CD4-positive, alpha-beta T cell treated with Interleukin-15 for 4 hours (primary cell): ENCODE results near the gene SLC5A6.

Experiments
- DNase-seq: peaks from one replicate; pipeline ENCODE4 v3.0.0-alpha.2; 2020; ENCODE audit warnings: low spot score

The SLC5A6 gene

GRCh38 chr2:27236626-27237025 lies 24.6 kb upstream of the SLC5A6 start:
- DNase-seq = no peak

DNA sequence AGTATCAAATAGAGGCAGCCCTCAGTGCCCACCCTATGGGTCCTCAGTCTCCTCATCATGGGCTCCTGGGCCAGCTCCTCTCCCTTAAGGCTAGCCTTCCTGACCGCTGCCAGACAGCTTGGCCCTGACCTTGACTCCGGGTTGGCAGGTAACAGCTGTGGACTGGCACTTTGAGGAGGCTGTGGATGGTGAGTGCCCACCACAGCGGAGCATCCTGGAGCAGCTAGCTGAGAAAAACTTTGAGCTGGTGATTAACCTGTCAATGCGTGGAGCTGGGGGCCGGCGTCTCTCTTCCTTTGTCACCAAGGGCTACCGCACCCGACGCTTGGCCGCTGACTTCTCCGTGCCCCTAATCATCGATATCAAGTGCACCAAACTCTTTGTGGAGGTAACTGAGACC lies 24.1 kb upstream of the SLC5A6 start:
- no peak for DNase-seq

GRCh38 chr2:27233341-27233740 lies 21.3 kb upstream of the SLC5A6 start:
- no peak for DNase-seq

GRCh38 chr2:27231921-27232320 lies 19.9 kb upstream of the SLC5A6 start:
- DNase-seq = no peak

DNA sequence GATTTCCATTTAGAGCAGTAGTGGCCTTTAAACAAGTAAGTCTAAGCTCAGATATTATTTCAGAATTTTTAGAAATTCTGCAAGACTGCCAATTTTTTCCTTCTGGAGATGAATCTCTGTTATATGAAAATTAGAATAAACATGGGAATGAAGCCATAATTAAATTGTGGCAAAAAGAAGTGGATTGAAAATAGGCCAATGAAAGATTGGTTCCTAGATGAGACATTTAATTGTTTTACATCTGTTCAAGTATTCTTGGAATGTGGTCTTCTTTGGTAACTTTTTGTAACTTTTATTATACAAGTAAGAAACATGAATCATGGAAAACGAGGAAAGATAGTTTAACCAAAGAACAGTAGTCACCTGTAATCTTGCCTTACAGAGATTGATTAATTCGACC lies 15.4 kb upstream of the SLC5A6 start:
- no peak for DNase-seq

- no peak for DNase-seq
Observed at GRCh38 chr2:27225526-27225925, 13.5 kb upstream of the SLC5A6 start.

- no peak for DNase-seq
Observed at GRCh38 chr2:27223416-27223815, 11.3 kb upstream of the SLC5A6 start.

DNA sequence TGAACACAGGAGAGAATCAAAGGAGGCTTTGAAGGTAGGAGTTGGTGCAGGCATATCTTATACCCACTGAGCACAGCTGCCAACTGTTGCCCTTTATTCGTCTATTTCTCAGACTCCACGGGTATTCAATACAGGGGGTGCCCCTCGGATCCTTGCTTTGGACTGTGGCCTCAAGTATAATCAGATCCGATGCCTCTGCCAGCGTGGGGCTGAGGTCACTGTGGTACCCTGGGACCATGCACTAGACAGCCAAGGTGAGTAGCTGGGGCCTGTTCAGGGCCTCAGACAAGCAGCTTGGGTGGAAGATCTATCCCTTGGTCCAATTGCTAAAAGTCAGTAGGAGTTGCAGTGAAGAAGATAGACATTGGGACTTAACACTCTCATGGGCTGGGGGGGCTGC lies 10.3 kb upstream of the SLC5A6 start:
- no peak for DNase-seq

DNA sequence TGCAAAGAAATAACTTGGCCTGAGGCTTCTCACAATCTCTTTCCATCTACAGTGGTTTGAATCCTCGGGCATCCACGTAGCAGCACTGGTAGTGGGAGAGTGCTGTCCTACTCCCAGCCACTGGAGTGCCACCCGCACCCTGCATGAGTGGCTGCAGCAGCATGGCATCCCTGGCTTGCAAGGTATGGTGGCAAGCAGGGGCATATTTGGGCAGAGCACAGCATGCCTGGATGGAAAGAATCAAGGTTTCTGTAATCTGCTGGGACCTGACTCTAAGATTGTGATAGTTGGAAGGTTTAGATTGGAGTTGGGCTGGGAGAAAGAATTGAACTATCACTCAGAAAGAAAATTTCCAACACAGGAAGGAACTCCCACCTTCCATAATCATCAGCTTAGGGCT lies 9.1 kb upstream of the SLC5A6 start:
- no peak for DNase-seq

DNA sequence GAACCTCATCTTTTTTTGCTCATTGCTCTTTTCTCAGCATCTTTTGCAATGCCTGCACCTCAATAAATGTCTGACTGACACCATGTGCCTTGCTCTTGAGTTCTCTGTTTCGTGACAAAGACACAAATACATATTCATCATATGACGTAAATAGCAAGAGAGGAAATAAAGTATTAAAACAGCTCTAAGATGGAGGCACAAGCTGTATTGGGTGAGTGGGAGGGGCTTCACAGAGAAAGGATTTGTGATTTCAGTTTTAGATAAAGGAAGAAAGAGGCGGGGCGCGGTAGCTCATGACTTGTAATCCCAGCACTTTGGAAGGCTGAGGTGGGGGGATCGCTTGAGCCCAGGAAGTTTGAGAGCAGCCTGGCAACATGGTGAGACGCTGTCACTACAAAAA lies 8.0 kb upstream of the SLC5A6 start:
- DNase-seq = no peak

DNA sequence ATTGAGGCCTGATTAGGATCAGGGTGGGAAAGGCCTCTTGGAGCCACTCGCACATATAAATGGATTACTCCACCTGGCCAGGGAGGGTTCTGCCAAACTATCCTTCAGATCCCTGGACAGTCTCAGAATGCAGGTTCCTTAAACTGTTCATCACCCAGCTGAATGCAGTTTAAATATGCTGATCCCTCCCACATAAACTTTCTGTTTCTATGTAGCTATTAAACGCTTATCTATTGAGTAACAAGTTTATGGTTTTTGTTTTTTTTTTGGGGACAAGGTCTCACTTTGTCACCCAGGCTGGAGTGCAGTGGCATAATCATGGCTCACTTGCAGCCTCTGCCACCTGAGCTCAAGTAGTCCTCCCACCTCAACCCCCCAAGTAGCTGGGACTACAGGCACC lies 7.0 kb upstream of the SLC5A6 start:
- DNase-seq = no peak

DNA sequence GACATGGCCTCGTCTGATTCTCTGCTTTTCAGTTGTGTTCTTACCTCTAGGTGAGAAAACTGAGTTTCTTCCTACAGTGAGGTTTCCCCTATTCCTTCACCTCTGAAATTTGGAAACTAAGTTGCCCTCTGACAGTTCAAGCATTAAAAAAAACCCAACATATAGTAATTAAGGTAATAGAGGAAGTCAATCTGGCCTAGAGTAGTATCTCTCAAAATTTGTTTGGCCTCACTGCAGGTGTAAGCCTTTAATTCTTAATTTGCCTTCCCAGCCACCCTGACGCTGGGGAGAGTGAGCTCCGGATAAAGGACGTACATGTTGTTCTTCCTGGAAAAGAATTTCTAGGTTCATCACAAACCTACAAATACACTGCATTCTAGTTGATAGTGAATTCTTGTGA lies 6.5 kb upstream of the SLC5A6 start:
- no peak for DNase-seq

GRCh38 chr2:27217173-27218121 lies 5.4 kb upstream of the SLC5A6 start, which contains the start of gene CAD:
Gene CAD (plus strand): TSS chr2:27217369. CDS start chr2:27217552, 183 bp downstream.
- peak; percentile 86 for DNase-seq

DNA sequence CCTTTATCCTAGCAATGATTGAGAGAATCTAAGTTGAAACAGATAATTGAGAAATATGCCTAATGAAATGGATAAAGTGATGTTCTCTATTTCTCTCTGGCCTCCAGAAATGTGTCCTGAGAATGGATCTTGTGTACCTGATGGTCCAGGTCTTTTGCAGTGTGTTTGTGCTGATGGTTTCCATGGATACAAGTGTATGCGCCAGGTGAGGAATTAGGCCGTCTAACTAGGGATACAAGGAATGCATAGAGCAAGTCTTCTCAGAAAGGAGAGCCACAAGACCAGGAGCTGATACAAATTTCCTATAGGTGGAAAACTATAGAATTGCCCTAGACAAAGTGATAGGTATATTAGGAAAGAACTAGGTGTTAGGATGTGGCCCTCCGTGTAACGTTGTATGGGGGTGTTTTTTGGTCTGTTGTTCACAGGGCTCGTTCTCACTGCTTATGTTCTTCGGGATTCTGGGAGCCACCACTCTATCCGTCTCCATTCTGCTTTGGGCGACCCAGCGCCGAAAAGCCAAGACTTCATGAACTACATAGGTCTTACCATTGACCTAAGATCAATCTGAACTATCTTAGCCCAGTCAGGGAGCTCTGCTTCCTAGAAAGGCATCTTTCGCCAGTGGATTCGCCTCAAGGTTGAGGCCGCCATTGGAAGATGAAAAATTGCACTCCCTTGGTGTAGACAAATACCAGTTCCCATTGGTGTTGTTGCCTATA lies 4.5 kb upstream of the SLC5A6 start:
- no peak for DNase-seq

- no peak for DNase-seq
Observed at GRCh38 chr2:27214941-27215340, 2.9 kb upstream of the SLC5A6 start.

DNA sequence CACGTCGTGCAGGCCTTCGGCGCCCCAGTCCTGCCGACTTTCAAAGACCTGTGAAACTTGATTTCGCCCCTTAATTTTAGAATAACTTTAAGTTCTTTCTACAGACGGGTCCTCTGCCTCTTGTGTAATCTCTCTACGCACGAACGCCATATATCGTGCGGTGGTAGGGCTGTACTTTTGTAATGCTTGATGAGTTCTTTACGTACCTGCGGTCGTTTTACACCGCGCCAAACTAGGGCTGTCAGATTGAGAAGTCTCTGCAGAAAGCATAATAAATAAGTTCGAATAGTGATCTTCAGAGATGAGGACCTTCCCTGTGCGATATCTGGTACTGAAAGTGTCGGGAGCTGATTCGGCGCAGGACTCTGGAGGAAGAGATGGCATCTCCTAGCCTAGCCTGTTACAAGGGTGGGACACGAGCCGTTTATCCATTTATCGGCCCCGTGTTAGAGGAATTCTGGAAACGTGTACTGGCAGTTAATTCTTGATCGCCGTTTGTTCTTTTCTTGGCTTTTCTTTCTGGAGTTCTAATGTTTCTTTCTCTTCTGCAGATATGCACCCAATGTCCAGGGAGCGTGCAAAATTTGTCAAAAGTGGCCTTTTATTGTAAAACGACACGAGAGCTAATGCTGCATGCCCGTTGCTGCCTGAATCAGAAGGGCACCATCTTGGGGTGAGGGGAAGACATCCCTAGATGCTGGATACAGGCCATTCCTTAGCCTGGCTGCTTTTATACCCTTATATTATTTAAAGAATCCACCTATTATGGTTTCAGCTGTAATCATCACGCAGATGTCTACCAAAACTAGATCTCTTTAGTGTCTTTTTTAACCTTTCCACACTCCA lies 781 bp upstream of the SLC5A6 start:
- DNase-seq = peak; percentile 25

DNA sequence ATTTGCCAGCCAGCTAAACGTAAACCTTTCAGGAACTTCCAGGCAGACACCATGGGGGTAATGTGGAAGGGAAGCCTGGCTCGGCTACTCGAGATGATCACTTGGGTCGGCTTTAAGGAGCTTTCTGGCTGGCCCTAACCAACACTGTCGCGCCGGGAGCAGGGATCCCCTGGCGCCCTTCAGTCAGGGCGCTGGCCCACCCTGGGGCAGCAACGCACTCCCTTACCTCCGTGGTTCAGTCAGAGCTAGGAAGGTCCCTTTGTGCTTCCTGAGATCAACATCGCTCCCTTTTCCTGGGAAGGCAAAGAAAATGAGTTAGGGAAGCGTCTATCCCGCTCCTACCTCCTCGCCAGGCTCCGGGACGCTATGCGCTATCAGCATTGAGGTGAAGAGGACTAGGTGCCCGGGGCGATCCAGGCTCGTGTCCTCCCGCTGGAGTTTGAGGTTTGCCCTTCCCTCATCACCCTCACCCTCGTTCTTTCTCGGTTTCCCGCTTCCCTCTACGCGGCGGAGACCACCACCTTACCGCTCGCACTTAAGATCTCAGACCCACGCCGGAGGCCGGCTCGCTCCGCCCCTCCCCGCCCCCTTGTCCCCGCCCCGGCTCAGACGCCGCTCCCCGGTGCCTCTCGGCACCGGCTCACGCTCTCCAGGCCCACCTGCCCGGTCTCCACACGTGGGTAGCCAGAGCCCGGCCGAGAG lies 676 bp downstream of the SLC5A6 start:
- no peak for DNase-seq

DNA sequence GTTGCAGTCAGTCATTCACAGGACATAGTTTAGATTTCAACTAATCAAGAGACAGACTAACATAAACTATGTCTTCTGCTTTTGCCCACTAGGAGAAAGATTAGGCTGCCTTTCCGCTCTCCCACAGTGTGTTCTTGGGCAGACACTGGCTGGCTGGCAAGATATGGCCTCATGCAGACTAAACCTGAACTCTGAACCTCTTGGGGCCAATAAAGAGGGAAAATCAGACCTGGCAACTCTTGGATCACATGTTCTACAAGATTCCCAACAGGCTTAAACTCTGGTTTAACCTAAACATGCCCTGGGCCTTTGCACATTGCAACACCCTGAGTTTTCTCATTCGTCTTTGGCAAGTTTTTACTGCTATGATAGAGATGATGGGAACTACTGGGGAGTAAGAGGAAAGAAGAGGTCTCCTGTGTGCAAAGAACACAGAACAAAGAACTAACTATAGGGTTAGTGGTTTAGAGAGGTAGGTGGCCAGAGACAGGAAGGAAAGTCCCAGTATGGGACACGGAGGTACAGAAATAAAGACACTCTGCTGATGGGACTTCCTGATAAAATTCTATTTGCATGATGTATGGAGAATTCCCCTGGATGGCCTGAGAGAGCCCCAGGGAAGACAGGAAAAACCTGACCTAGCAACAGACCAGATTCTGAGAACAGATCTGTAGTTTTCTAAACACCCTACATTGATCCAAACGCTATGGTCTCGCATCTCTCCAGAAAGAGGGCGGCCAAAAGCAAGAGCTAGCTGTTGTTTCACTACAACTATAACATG lies 2.3 kb downstream of the SLC5A6 start:
- no peak for DNase-seq

DNA sequence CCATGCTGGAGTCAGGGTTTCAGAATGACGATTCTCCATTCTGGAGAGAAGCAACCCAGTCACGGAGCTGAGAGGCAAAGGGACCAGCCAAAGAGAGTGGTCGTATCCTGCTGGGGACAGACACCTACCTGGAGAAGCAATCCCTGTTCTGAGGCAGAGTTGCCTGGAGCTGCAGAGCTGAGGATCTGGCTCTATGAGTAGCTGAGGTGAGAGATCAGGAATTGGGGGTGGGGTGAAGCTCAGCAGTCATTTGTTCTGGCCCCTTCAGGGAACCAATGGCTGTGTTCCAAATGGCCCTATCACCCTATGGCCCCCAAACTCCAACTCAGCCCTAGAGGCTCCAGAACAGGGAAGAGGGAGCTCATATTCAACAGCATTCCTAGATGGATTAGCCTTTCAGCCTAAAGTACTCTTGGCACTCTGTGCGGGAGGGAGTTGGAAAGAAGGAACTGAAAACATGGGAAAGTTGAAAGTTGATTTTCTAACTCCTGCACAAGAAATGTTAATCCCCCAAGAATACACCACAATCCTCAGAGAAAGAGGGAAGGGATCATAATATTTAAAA lies 3.5 kb downstream of the SLC5A6 start:
- DNase-seq = no peak

DNA sequence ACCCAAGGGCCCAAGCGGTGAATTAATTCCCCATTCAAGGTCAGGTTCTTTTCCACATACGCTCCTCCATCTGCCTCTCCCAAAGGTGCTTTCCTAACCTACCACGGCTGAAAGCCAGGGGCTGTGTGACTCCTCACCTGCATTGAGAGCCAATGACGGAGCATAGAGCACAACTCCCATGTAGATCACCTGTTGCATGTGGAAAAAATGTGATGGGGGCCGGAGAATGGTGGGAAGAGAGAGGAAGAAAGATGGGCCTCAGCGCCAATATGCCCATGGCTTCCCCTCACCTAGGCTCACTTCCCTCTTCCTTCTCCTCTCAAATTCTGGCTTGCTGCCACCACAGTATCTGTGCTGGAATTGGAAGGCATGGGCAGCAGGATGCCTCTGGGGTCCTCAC lies 5.7 kb downstream of the SLC5A6 start:
- no peak for DNase-seq

GRCh38 chr2:27205206-27205605 lies 6.9 kb downstream of the SLC5A6 start:
- DNase-seq = no peak
